Parathyroid adenoma (tissue), 2 donors: ENCODE data around the gene ODR4.

Experiments
- H2AFZ ChIP-seq: fragments of 300-600 bp; sonication (generic); one replicate; pipeline ENCODE4 v1.7.0; 2017; ENCODE audit warnings: antibody characterized with exemption, mild to moderate bottlenecking
- H3K27ac ChIP-seq: fragments of 300-600 bp; sonication (generic); one replicate; pipeline ENCODE4 v1.7.0; 2017
- H3K27me3 ChIP-seq: fragments of 300-600 bp; sonication (generic); one replicate; pipeline ENCODE4 v1.7.0; 2017; ENCODE audit warnings: low read length; ENCODE audit not compliant: control insufficient read depth, insufficient read depth
- H3K36me3 ChIP-seq: fragments of 300-600 bp; sonication (generic); one replicate; pipeline ENCODE4 v1.7.0; 2017; ENCODE audit warnings: low read length; ENCODE audit not compliant: control insufficient read depth, insufficient read depth
- H3K4me1 ChIP-seq: fragments of 300-600 bp; sonication (generic); one replicate; pipeline ENCODE4 v1.7.0; 2017; ENCODE audit warnings: control low read depth
- H3K4me2 ChIP-seq: fragments of 300-600 bp; sonication (generic); one replicate; pipeline ENCODE4 v1.7.0; 2017; ENCODE audit warnings: low read length
- H3K4me3 ChIP-seq: fragments of 300-600 bp; sonication (generic); one replicate; pipeline ENCODE4 v1.7.0; 2017; ENCODE audit warnings: low read depth, low read length
- H3K79me2 ChIP-seq: fragments of 300-600 bp; sonication (generic); one replicate; pipeline ENCODE4 v1.7.0; 2017; ENCODE audit warnings: control low read depth
- H3K9ac ChIP-seq: fragments of 300-600 bp; sonication (generic); one replicate; pipeline ENCODE4 v1.7.0; 2017; ENCODE audit warnings: mild to moderate bottlenecking
- H3K9me3 ChIP-seq: fragments of 300-600 bp; sonication (generic); one replicate; pipeline ENCODE4 v1.7.0; 2017; ENCODE audit warnings: low read length; ENCODE audit not compliant: control insufficient read depth
- TF ChIP-seq, protein P1 (sequence below): fragments of 300-600 bp; sonication (generic); IDR thresholded peaks from one replicate; pipeline ENCODE4 v1.7.0; 2017; ENCODE audit warnings: antibody characterized with exemption, mild to moderate bottlenecking
- donor health status: primary hyperparathyroidism.

The ODR4 gene

DNA sequence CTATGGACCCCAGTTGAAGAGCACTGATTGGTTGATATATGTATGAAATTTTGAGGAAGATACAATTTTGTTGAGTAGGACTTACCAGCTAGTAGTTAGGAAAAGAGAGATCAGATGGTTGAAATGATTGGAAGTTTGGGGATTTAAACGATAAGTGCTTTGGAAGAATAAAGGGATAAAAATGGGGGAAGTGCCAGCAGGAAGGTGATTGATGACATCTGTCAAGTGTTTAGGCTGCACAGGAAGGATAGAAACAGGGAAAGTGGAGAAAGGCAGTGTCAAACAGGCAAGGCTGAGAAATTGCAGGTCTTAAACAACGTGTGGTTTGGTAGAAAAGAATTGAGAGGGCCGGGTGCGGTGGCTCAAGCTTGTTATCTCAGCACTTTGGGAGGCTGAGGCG lies 62.9 kb downstream of the ODR4 start:
- no peaks in the 10 kb centered on the region for H3K36me3 ChIP-seq
- no peaks in the 10 kb centered on the region for H3K79me2 ChIP-seq
- H3K4me1 ChIP-seq, result no peaks in the 10 kb centered on the region
- H3K27me3 ChIP-seq, result no peaks in the 10 kb centered on the region
- TF ChIP-seq, protein P1, sequence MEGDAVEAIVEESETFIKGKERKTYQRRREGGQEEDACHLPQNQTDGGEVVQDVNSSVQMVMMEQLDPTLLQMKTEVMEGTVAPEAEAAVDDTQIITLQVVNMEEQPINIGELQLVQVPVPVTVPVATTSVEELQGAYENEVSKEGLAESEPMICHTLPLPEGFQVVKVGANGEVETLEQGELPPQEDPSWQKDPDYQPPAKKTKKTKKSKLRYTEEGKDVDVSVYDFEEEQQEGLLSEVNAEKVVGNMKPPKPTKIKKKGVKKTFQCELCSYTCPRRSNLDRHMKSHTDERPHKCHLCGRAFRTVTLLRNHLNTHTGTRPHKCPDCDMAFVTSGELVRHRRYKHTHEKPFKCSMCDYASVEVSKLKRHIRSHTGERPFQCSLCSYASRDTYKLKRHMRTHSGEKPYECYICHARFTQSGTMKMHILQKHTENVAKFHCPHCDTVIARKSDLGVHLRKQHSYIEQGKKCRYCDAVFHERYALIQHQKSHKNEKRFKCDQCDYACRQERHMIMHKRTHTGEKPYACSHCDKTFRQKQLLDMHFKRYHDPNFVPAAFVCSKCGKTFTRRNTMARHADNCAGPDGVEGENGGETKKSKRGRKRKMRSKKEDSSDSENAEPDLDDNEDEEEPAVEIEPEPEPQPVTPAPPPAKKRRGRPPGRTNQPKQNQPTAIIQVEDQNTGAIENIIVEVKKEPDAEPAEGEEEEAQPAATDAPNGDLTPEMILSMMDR, result no peak
- H2AFZ ChIP-seq, result no peak overlapping the region
- H3K4me2 ChIP-seq, result no peak overlapping the region
- no peak overlapping the region for H3K9ac ChIP-seq
- no peak overlapping the region for H3K27ac ChIP-seq
- no peak overlapping the region for H3K4me3 ChIP-seq
- H3K9me3 ChIP-seq, result no peaks in the 10 kb centered on the region

DNA sequence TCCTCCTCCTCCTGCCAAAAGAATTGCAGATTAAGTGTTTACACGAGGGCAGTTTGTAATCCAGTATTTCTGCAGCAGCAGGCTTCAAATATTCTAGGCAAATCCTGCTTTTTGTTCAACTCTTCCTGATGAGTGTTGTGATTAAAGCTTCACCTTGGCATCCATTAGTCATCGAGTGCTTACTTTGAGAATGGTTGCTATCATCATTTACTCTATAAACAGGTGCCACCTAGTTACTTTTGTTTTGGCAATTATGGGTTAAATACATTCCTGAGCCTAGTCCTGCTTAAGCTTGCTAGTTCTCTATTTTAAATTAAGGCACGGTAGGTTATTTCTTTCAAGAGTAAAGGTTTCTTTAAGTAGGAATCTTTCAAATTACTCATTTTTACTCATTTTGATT lies 64.9 kb downstream of the ODR4 start:
- H3K36me3 ChIP-seq, result no peaks in the 10 kb centered on the region
- H3K27me3 ChIP-seq, result no peaks in the 10 kb centered on the region
- H3K4me2 ChIP-seq, result no peak overlapping the region
- no peak overlapping the region for H3K27ac ChIP-seq
- TF ChIP-seq, protein P1, result no peak
- no peak overlapping the region for H2AFZ ChIP-seq
- H3K9ac ChIP-seq, result no peak overlapping the region
- H3K4me3 ChIP-seq, result no peak overlapping the region
- no peaks in the 10 kb centered on the region for H3K79me2 ChIP-seq
- H3K4me1 ChIP-seq, result no peaks in the 10 kb centered on the region
- H3K9me3 ChIP-seq, result no peaks in the 10 kb centered on the region

DNA sequence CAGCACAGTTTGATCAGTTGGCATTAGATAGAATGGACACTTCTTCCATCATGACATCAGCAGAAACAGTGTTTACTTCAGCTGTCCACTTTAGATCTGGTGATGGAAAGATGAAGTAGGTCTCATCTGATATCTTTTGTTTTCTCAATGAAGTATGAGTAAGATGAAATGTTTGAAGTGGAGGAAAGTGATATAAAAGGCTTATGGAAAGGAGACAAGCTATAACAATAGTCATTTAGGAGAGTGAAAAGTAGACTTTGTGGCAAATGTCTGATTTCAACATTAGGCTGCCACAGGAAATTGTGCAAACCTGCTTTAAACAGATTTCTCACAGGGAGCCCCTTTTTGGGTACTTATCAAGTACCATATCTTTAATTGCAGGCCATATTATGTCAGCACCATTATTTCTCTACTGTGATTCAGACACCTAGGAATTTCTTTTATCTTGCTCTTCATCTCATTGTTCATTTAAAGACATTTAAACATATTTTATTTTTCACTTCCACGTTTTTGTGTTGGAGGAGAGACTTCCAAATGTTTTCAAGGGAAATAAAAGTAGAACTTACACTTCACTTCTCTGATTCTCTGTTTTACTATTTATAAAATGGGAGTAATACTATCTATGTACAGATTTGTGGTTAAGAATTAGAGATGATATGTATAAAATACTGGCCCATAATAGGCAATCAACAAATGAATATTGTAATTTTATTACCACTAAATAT lies 67.2 kb downstream of the ODR4 start:
- Histone ChIP-seq H2AFZ (no peak overlapping the region), H3K4me1 (no peaks in the 10 kb centered on the region), H3K27me3 (no peaks in the 10 kb centered on the region), H3K9me3 (no peaks in the 10 kb centered on the region), H3K4me2 (no peak overlapping the region), H3K79me2 (no peaks in the 10 kb centered on the region), H3K27ac (no peak overlapping the region), H3K9ac (no peak overlapping the region), H3K36me3 (no peaks in the 10 kb centered on the region), H3K4me3 (no peak overlapping the region)
- TF ChIP-seq, protein P1, result no peak

DNA sequence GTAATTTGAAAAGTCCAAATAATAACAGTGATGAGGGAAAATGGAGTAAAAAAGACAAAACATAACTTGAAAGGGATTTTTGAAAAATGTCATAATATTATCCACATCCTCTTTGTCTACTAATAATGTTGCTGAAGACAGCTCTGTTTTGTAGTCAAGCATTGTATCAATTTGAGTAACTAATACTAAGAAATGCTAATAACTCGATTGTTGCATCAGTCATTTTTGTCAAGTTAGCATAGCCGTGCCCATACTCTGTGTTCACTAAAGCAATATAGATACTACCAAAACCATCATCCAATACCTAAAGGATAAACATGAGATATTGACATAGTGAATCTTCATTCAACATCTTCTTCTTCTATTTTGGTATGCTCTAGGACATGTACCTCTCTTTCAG lies 68.0 kb downstream of the ODR4 start:
- no peaks in the 10 kb centered on the region for H3K9me3 ChIP-seq
- TF ChIP-seq, protein P1, result no peak
- H2AFZ ChIP-seq, result no peak overlapping the region
- no peaks in the 10 kb centered on the region for H3K4me1 ChIP-seq
- no peaks in the 10 kb centered on the region for H3K27me3 ChIP-seq
- no peaks in the 10 kb centered on the region for H3K36me3 ChIP-seq
- no peak overlapping the region for H3K27ac ChIP-seq
- no peaks in the 10 kb centered on the region for H3K79me2 ChIP-seq
- H3K9ac ChIP-seq, result no peak overlapping the region
- no peak overlapping the region for H3K4me2 ChIP-seq
- no peak overlapping the region for H3K4me3 ChIP-seq

DNA sequence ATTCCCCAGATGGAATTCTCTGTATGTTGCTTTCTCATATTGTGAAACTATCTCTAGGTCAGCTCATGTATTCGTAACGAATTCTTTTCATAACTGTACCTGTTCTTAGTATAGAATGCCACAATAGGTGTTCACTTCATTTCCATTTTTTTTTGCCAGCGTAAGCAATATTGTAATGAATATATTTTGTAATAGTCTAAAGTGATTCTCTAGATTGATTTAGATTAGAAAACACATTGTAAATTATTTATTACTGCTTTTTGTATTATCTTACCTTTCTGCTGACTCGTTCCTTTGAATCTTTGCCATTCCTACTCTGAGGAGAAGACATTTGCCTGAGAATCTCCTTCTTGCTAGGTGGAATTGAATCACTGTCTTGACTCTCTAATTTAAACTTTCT lies 70.5 kb downstream of the ODR4 start:
- H3K9ac ChIP-seq, result no peak overlapping the region
- no peak overlapping the region for H3K4me2 ChIP-seq
- TF ChIP-seq, protein P1, result no peak
- H3K4me1 ChIP-seq, result no peaks in the 10 kb centered on the region
- no peaks in the 10 kb centered on the region for H3K27me3 ChIP-seq
- no peaks in the 10 kb centered on the region for H3K79me2 ChIP-seq
- H3K27ac ChIP-seq, result no peak overlapping the region
- no peaks in the 10 kb centered on the region for H3K36me3 ChIP-seq
- no peaks in the 10 kb centered on the region for H3K9me3 ChIP-seq
- no peak overlapping the region for H3K4me3 ChIP-seq
- H2AFZ ChIP-seq, result no peak overlapping the region
